IPS DF 6.9 (cell line): Measurements from ENCODE around the gene BTNL9.
A peak's percentile ranks its signal among the peaks of the same experiment; 100 is the strongest.

Source experiments
- DNase-seq: peaks from one replicate; pipeline ENCODE4 v3.0.0-alpha.2; 2013; ENCODE audit warnings: low read depth, low spot score
- H3K27ac ChIP-seq: one replicate; pipeline ENCODE4 v1.5.1; 2013; ENCODE audit warnings: low read length, control low read depth
- H3K27me3 ChIP-seq: 2 replicates; pipeline ENCODE4 v1.6.1; 2013; ENCODE audit warnings: mild to moderate bottlenecking, low read length; ENCODE audit not compliant: control insufficient read depth, insufficient read depth
- H3K36me3 ChIP-seq: 2 replicates; pipeline ENCODE4 v1.6.1; 2013; ENCODE audit warnings: low read length; ENCODE audit not compliant: control insufficient read depth, insufficient read depth
- H3K4me1 ChIP-seq: 2 replicates; pipeline ENCODE4 v1.6.1; 2013; ENCODE audit warnings: low read length; ENCODE audit not compliant: control insufficient read depth, insufficient read depth
- H3K4me3 ChIP-seq: 2 replicates; pipeline ENCODE4 v1.5.1; 2013; ENCODE audit warnings: mild to moderate bottlenecking, low read length
- H3K9me3 ChIP-seq: 2 replicates; pipeline ENCODE4 v1.6.1; 2013; ENCODE audit warnings: low read length, inconsistent platforms; ENCODE audit not compliant: control insufficient read depth, insufficient read depth
- WGBS: extraction: QIAGEN DNeasy Blood & Tissue Kit; methylation state at CpG from one replicate; pipeline ENCODE4 v1.1.7; 2013; ENCODE audit warnings: mixed read lengths, missing lambda C conversion rate; ENCODE audit not compliant: insufficient read length, insufficient coverage; 5-methylcytosine and 5-hydroxymethylcytosine counted together

The BTNL9 gene

GRCh38 chr5:181027452-181028031 lies 12.5 kb upstream of the BTNL9 start:
- H3K4me1 ChIP-seq, result no peaks in the 10 kb centered on the region
- no peaks in the 10 kb centered on the region for H3K36me3 ChIP-seq
- no peaks in the 10 kb centered on the region for H3K9me3 ChIP-seq
- WGBS, result no CpG with 5 or more reads among the region's 11 CpGs
- no peak for DNase-seq
- H3K27ac ChIP-seq, result no peak overlapping the region
- no peaks in the 10 kb centered on the region for H3K27me3 ChIP-seq
- peak overlapping the region; percentile 23; the same call in 1 of the 2 replicates for H3K4me3 ChIP-seq

DNA sequence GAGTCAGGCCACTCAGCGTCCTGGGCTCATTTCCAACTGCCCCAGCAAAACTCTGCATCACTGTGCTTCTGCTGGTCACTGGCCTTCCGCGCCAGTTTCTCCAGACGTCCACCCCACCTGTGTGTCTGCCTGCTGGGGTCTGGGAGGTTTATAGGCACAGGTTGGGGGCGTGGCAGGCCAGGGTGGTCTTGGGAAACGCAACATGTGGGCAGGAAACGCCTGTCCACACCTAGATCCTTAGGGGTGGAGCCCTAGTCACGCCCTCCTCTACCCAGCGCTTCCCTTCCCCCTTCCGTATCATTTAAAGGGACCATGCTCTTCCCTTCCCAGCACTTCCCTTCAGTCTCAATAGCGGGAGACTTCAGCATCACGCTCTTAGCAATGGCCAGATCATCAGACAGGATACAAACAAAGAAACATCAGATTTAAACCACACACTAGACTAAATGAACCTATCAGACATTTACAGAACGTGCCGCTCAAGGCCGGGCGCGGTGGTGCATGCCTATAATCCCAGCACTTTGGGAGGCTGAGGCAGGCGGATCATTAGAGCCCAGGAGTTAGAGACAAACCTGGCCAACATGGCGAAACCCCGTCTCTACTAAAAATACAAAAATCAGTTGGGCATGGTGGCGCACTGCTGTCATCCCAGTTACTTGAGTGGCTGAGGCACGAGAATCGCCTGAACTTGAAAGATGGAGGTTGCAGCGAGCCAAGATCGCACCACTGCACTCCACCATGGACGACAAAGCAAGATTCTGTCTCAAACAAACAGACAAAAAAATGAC lies 11.8 kb upstream of the BTNL9 start:
- no peak overlapping the region for H3K27ac ChIP-seq
- no peaks in the 10 kb centered on the region for H3K27me3 ChIP-seq
- H3K4me1 ChIP-seq, result no peaks in the 10 kb centered on the region
- no peaks in the 10 kb centered on the region for H3K9me3 ChIP-seq
- peak overlapping the region; percentile 23; the same call in 1 of the 2 replicates for H3K4me3 ChIP-seq
- no CpG with 5 or more reads among the region's 26 CpGs for WGBS
- DNase-seq, result peak; percentile 72
- no peaks in the 10 kb centered on the region for H3K36me3 ChIP-seq

DNA sequence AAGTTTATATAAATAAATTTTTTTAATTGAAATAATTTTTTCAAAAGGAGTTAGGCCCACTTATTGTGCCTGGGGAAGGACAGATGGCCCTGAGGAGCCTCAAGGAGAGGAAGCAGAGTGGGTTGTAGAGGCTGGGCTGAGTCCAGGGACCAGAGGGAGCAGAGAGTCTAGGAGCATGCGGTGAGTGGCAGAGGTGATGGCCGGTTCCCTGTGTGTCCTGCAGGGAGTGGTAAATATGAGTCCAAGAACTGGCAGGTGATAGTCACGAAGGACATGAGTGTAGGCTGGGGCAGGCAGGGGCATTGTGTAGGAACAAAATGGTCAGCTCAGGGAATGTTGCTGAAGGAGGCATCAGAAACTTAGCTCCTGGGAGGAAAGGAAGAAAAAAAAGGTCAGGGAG lies 8.3 kb upstream of the BTNL9 start:
- Histone ChIP-seq H3K27ac (no peak overlapping the region), H3K4me1 (peaks cover 7% of the 10 kb centered on the region; the same call in 1 of the 2 replicates), H3K36me3 (no peaks in the 10 kb centered on the region), H3K27me3 (no peaks in the 10 kb centered on the region), H3K4me3 (no peak overlapping the region), H3K9me3 (no peaks in the 10 kb centered on the region)
- no peak for DNase-seq
- no CpG with 5 or more reads among the region's 3 CpGs for WGBS

GRCh38 chr5:181035991-181036815 lies 3.9 kb upstream of the BTNL9 start:
- Histone ChIP-seq H3K27me3 (no peaks in the 10 kb centered on the region), H3K4me3 (no peak overlapping the region), H3K36me3 (no peaks in the 10 kb centered on the region), H3K4me1 (peaks cover 8% of the 10 kb centered on the region), H3K9me3 (no peaks in the 10 kb centered on the region), H3K27ac (no peak overlapping the region)
- WGBS, result no CpG with 5 or more reads among the region's 20 CpGs
- DNase-seq, result no peak

DNA sequence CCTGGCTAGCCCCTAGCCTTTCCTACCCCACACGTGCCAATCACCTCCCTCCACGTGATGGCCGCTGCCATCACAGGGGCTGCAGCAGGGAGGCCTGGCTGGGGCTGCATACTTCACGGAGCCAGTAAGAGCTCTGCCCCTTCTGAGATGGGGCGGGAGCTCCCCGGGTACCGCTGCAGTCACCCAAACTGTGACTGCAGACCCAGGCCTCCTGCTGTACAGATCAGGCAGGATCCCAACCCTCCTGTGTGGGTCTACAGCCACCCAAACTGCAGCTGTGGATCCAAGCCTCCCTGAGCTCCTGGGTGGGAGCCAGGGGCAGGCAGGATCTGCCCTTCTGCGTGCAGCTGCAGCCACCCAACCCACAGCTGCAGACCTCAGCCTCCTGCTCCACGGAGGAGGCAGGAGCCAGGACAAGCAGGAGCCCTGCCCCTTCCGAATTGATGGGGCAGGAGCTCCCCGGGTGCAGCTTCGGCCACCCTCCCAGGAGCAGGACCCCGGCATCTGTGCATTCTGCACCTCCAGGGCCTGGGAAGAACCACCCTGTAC lies 3.2 kb upstream of the BTNL9 start:
- Histone ChIP-seq H3K4me1 (peaks cover 8% of the 10 kb centered on the region), H3K27ac (no peak overlapping the region), H3K4me3 (no peak overlapping the region), H3K36me3 (no peaks in the 10 kb centered on the region), H3K27me3 (no peaks in the 10 kb centered on the region), H3K9me3 (no peaks in the 10 kb centered on the region)
- no peak for DNase-seq
- WGBS, result no CpG with 5 or more reads among the region's 13 CpGs

DNA sequence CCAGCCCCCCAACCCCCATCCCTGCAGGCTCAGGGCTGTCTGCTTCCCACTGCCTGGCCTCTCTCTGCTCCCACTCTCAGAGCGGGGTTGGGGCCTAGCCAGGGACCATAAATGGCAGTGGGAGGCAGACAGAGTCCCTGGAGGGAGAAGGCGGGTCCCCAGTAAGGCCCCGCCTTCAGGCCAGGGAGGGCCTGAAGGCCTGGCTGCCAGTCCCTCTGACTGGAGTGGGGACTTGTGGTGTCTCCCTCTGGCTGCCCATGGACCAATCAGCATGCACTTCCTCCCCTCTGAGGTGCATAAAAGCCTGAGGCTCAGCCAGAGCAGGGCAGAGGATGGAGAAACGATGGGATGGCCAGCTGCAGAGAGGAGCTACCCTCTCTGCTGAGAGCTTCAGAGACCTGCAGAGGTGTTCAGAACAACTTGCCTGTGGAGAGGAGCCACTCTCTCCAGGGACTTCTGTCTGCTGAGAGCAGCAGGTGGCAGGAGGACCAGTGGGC lies 2.7 kb upstream of the BTNL9 start:
- H3K4me3 ChIP-seq, result no peak overlapping the region
- no peak for DNase-seq
- H3K4me1 ChIP-seq, result peaks cover 8% of the 10 kb centered on the region
- WGBS, result no CpG with 5 or more reads among the region's 4 CpGs
- no peaks in the 10 kb centered on the region for H3K36me3 ChIP-seq
- H3K27ac ChIP-seq, result no peak overlapping the region
- no peaks in the 10 kb centered on the region for H3K9me3 ChIP-seq
- no peaks in the 10 kb centered on the region for H3K27me3 ChIP-seq

DNA sequence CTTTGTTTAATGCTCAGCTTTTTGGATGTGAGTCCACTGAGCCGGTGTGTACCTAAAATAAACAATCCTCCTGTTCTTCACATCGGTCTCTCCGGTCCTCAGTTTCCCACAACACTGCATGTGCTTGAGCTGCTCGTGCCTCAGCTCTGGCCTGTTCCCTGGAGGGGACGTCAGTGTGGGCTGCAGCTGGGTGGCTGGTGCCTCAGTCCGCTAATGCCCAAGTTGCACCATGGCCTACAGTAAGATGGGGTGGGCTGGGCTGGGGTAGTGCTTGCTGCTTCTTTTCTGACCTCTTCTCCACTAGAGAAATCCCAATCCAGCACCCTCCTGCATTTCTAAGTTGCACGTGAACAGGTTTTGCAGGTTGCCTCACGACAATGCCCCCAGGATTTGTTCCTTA lies 595 bp upstream of the BTNL9 start:
- no peak overlapping the region for H3K27ac ChIP-seq
- H3K4me3 ChIP-seq, result no peak overlapping the region
- H3K27me3 ChIP-seq, result no peaks in the 10 kb centered on the region
- no peaks in the 10 kb centered on the region for H3K9me3 ChIP-seq
- WGBS, result no CpG with 5 or more reads among the region's 8 CpGs
- H3K36me3 ChIP-seq, result no peaks in the 10 kb centered on the region
- peaks cover 8% of the 10 kb centered on the region for H3K4me1 ChIP-seq
- no peak for DNase-seq

- Histone ChIP-seq H3K27me3 (no peaks in the 10 kb centered on the region), H3K36me3 (no peaks in the 10 kb centered on the region), H3K4me1 (peaks cover 10% of the 10 kb centered on the region), H3K27ac (no peak overlapping the region), H3K4me3 (no peak overlapping the region), H3K9me3 (no peaks in the 10 kb centered on the region)
- WGBS, result no CpG with 5 or more reads among the region's 8 CpGs
- no peak for DNase-seq
Observed at GRCh38 chr5:181040631-181040945, 522 bp downstream of the BTNL9 start.

DNA sequence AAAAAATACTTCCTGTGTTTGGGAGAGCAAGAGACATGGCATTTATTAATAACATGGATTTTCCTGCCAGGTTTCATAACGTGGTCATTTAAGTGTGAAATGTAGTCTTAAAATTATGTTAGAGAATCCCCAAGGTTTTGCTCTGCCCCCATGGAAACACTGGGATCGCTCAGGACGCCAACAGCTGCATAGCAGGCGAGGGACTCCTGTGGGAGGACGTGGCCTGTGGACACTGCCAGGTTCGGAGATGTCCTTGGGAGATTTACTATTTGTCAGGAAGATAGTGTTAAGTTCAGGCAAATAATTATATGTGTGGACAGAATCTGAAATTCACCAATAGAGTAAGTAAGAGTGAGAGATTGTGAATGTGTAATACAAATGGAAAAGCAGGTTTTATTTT lies 977 bp downstream of the BTNL9 start:
- WGBS, result no CpG with 5 or more reads among the region's 6 CpGs
- no peak overlapping the region for H3K27ac ChIP-seq
- H3K27me3 ChIP-seq, result no peaks in the 10 kb centered on the region
- no peaks in the 10 kb centered on the region for H3K9me3 ChIP-seq
- H3K4me3 ChIP-seq, result no peak overlapping the region
- H3K36me3 ChIP-seq, result no peaks in the 10 kb centered on the region
- DNase-seq, result no peak
- H3K4me1 ChIP-seq, result peaks cover 10% of the 10 kb centered on the region

DNA sequence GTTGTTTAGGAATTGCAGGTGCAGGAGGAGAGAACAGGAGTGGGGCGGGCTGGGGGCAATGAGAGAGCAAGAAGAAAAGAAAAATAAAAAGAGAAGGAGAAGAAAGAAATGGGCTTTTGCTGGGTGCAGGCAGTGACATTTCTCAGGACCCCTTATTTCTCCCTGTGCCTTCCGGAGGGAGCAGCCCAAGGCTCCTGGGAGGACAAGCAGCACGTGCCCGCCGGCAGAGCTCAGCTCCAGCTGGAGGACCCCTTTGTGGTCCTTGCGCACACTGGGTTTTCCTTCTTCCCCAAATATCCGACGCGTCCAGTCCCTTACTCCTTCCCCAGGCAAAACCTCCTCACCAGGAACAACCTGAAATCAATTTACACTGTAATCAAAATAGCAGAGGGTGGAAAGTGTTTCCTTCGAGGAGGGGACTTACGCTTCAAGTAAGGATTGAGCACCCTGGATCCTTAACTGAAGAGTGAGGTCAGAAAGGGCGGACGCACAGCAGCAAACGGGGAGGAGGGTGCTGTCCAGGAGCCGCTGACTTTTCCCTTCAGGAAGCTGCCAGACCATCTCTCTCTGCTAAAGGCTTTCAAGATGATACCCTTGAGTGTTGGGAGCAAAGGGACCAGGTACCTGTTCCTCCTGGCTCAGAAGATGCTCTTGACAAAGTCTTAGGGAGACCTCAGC lies 2.1 kb downstream of the BTNL9 start:
- no peaks in the 10 kb centered on the region for H3K27me3 ChIP-seq
- no CpG with 5 or more reads among the region's 15 CpGs for WGBS
- peaks cover 2% of the 10 kb centered on the region for H3K4me1 ChIP-seq
- no peak overlapping the region for H3K4me3 ChIP-seq
- no peaks in the 10 kb centered on the region for H3K9me3 ChIP-seq
- no peaks in the 10 kb centered on the region for H3K36me3 ChIP-seq
- no peak overlapping the region for H3K27ac ChIP-seq
- DNase-seq, result no peak
